Skeletal muscle tissue (tissue), 4 donors: ENCODE results near the gene PIGK. TPM values are rescaled to one million over a fixed set of nuclear protein-coding genes. Genes with fewer than 3 reads are reported as not detected.

Source experiments
- H3K27ac ChIP-seq: one replicate; pipeline ENCODE4 v1.7.0; 2013; ENCODE audit warnings: mild to moderate bottlenecking, low read depth, low read length, inconsistent platforms
- H3K27me3 ChIP-seq, 3 donors: one replicate each; pipeline ENCODE4 v1.7.0; 2013; ENCODE audit warnings: low read length in 3 of 3; ENCODE audit not compliant: control insufficient read depth in 3 of 3, insufficient read depth in 3 of 3
- H3K36me3 ChIP-seq, 3 donors: one replicate each; pipeline ENCODE4 v1.7.0; 2013; ENCODE audit warnings: low read length in 3 of 3; ENCODE audit not compliant: control insufficient read depth in 3 of 3, insufficient read depth in 3 of 3
- H3K4me1 ChIP-seq, 3 donors: one replicate each; pipeline ENCODE4 v1.7.0; 2013; ENCODE audit warnings: low read length in 3 of 3, mild to moderate bottlenecking in 3 of 3; ENCODE audit not compliant: control insufficient read depth in 3 of 3, insufficient read depth in 3 of 3
- H3K4me3 ChIP-seq, 3 donors: one replicate each; pipeline ENCODE4 v1.7.0; 2013; ENCODE audit warnings: low read length in 3 of 3
- H3K9ac ChIP-seq, 3 donors: one replicate each; pipeline ENCODE4 v1.7.0; 2013; ENCODE audit warnings: low read length in 3 of 3, mild to moderate bottlenecking in 3 of 3, moderate library complexity in 2 of 3, low read depth in 1 of 3
- H3K9me3 ChIP-seq, 3 donors: one replicate each; pipeline ENCODE4 v1.7.0; 2013; ENCODE audit warnings: low read length in 3 of 3; ENCODE audit not compliant: control insufficient read depth in 3 of 3
- total RNA-seq: library from RNA; depleted of rRNA; stranded (reverse); fragments of >200 nt; gene quantifications from one replicate; pipeline ENCODE4 v1.2.3, GENCODE V29; 2014
- donor health status: Osteomylitis.

The PIGK gene
- total RNA-seq, 1 donor from 2014 or later: 17.7 TPM

- Histone ChIP-seq H3K9ac (no peak overlapping the region), H3K4me1 (no peaks in the 10 kb centered on the region), H3K27ac (no peak overlapping the region), H3K9me3 (no peaks in the 10 kb centered on the region), H3K36me3 (no peaks in the 10 kb centered on the region), H3K27me3 (no peaks in the 10 kb centered on the region), H3K4me3 (no peak overlapping the region)
Observed at GRCh38 chr1:77120950-77121349, 98.3 kb downstream of the PIGK start.

- Histone ChIP-seq H3K4me1 (no peaks in the 10 kb centered on the region), H3K9ac (no peak overlapping the region), H3K36me3 (no peaks in the 10 kb centered on the region)
Observed at GRCh38 chr1:77118712-77119111, 100.5 kb downstream of the PIGK start.

GRCh38 chr1:77104672-77105071 is 114.6 kb downstream of the PIGK start:
- Histone ChIP-seq H3K9me3 (no peaks in the 10 kb centered on the region), H3K36me3 (no peaks in the 10 kb centered on the region), H3K4me3 (no peak overlapping the region), H3K9ac (no peak overlapping the region), H3K4me1 (no peaks in the 10 kb centered on the region), H3K27me3 (no peaks in the 10 kb centered on the region), H3K27ac (no peak overlapping the region)

More at GRCh38 chr1:77118712-77119111, 100.5 kb downstream of the PIGK start:
- Histone ChIP-seq H3K4me3 (no peak overlapping the region), H3K9me3 (no peaks in the 10 kb centered on the region), H3K27ac (no peak overlapping the region), H3K27me3 (no peaks in the 10 kb centered on the region)

GRCh38 chr1:77103486-77103885 is 115.7 kb downstream of the PIGK start:
- no peaks in the 10 kb centered on the region for H3K36me3 ChIP-seq
- no peak overlapping the region for H3K4me3 ChIP-seq
- no peak overlapping the region for H3K27ac ChIP-seq
- H3K9me3 ChIP-seq: no peaks in the 10 kb centered on the region
- H3K4me1 ChIP-seq: no peaks in the 10 kb centered on the region
- H3K27me3 ChIP-seq: no peaks in the 10 kb centered on the region
- no peak overlapping the region for H3K9ac ChIP-seq

- Histone ChIP-seq H3K4me3 (no peak overlapping the region), H3K9ac (no peak overlapping the region), H3K36me3 (no peaks in the 10 kb centered on the region), H3K9me3 (no peaks in the 10 kb centered on the region), H3K27me3 (no peaks in the 10 kb centered on the region), H3K27ac (no peak overlapping the region), H3K4me1 (no peaks in the 10 kb centered on the region)
Observed at GRCh38 chr1:77100875-77101274, 118.4 kb downstream of the PIGK start.

- no peak overlapping the region for H3K4me3 ChIP-seq
- no peaks in the 10 kb centered on the region for H3K9me3 ChIP-seq
- H3K27me3 ChIP-seq: no peaks in the 10 kb centered on the region
- no peak overlapping the region for H3K27ac ChIP-seq
- H3K36me3 ChIP-seq: no peaks in the 10 kb centered on the region
- no peaks in the 10 kb centered on the region for H3K4me1 ChIP-seq
- H3K9ac ChIP-seq: no peak overlapping the region
Observed at GRCh38 chr1:77096496-77097255, 122.6 kb downstream of the PIGK start.

- H3K4me3 ChIP-seq: no peak overlapping the region
- no peaks in the 10 kb centered on the region for H3K36me3 ChIP-seq
- no peaks in the 10 kb centered on the region for H3K4me1 ChIP-seq
- no peak overlapping the region for H3K27ac ChIP-seq
- no peak overlapping the region for H3K9ac ChIP-seq
- H3K9me3 ChIP-seq: no peaks in the 10 kb centered on the region
- H3K27me3 ChIP-seq: no peaks in the 10 kb centered on the region
Observed at GRCh38 chr1:77095236-77095635, 124.0 kb downstream of the PIGK start.

- H3K9me3 ChIP-seq: no peaks in the 10 kb centered on the region
- no peak overlapping the region for H3K9ac ChIP-seq
- H3K27ac ChIP-seq: no peak overlapping the region
- H3K4me1 ChIP-seq: no peaks in the 10 kb centered on the region
- H3K4me3 ChIP-seq: no peak overlapping the region
- H3K36me3 ChIP-seq: no peaks in the 10 kb centered on the region
- no peaks in the 10 kb centered on the region for H3K27me3 ChIP-seq
Observed at GRCh38 chr1:77089756-77090155, 129.5 kb downstream of the PIGK start.

- Histone ChIP-seq H3K9ac (no peak overlapping the region), H3K36me3 (no peaks in the 10 kb centered on the region), H3K4me1 (no peaks in the 10 kb centered on the region), H3K4me3 (no peak overlapping the region), H3K9me3 (no peaks in the 10 kb centered on the region), H3K27ac (no peak overlapping the region), H3K27me3 (no peaks in the 10 kb centered on the region)
Observed at GRCh38 chr1:77085109-77085508, 134.1 kb downstream of the PIGK start.

GRCh38 chr1:77084457-77084856 is 134.8 kb downstream of the PIGK start:
- Histone ChIP-seq H3K9me3 (no peaks in the 10 kb centered on the region), H3K4me1 (no peaks in the 10 kb centered on the region), H3K9ac (no peak overlapping the region), H3K27ac (no peak overlapping the region), H3K4me3 (no peak overlapping the region), H3K36me3 (no peaks in the 10 kb centered on the region), H3K27me3 (no peaks in the 10 kb centered on the region)
